K562 (cell line): Measurements from ENCODE around the gene VMP1. TPM values are rescaled to one million over a fixed set of nuclear protein-coding genes. Genes with fewer than 3 reads are reported as not detected.

Experiments used
- ATAC-seq: fragments of 200-7000 bp; cut with Tn5 transposase; 3 replicates; pipeline ENCODE4 v1.9.1; 2020; ENCODE audit warnings: moderate library complexity
- BruUV-seq: library from RNA; stranded (reverse); fragments of 400-500 nt; replicated peaks from 2 replicates; lab custom pipeline; 2021; lab: Mats Ljungman, UMichigan
- CTCF ChIA-PET: fragments of 300-600 bp; formaldehyde crosslinking; extraction: SDS; loops from one replicate; lab custom pipeline; 2021; ENCODE audit warnings: low intra/inter-chr PET ratio; lab: Yijun Ruan, JAX
- POLR2A ChIA-PET: fragments of 300-600, 350-650 bp; sonication (Branson Sonifier 250); formaldehyde crosslinking; extraction: SDS; loops from one replicate; lab custom pipeline; 2021; ENCODE audit warnings: antibody characterized with exemption, inconsistent platforms; lab: Yijun Ruan, JAX
- DNase-seq, 4 experiments: peaks; one replicate each; pipeline versions ENCODE4 v3.0.0 to v3.0.0-alpha.2; 2011 to 2018; ENCODE audit warnings: low spot score in 3 of 4, mixed read lengths in 3 of 4; ENCODE audit errors: extremely low read depth in 1 of 4
- FAIRE-seq: peaks from 2 replicates; lab custom pipeline; 2011; peaks lifted over from hg19 to GRCh38; lab: Jason Lieb, UNC
- H2AFZ ChIP-seq: 2 replicates; pipeline ENCODE4 v1.6.0; 2011; ENCODE audit warnings: low read depth, low read length, control low read depth, inconsistent platforms
- H3K27ac ChIP-seq: fragments of 200-600 bp; 3 replicates; pipeline ENCODE4 v1.8.0; 2011; ENCODE audit warnings: low read depth, mild to moderate bottlenecking, control low read depth, inconsistent platforms, low read length, moderate library complexity, mixed read lengths; ENCODE audit errors: extremely low read depth
- H3K27me3 ChIP-seq, 2 experiments: fragments of 300-600 bp in 1 of 2; 2 replicates in 1 of 2; 3 replicates in 1 of 2; pipeline versions ENCODE4 v1.6.0 to v1.8.0; 2011; ENCODE audit warnings: inconsistent platforms in 2 of 2, low read length in 2 of 2, mild to moderate bottlenecking in 1 of 2, mixed read lengths in 1 of 2, moderate library complexity in 1 of 2; ENCODE audit not compliant: control insufficient read depth in 2 of 2, insufficient read depth in 2 of 2
- H3K36me3 ChIP-seq: fragments of 300-600 bp; 3 replicates; pipeline ENCODE4 v1.8.0; 2011; ENCODE audit warnings: mild to moderate bottlenecking, low read length, inconsistent platforms; ENCODE audit not compliant: control insufficient read depth, insufficient read depth
- H3K4me1 ChIP-seq, 2 experiments: fragments of 200-600 bp in 1 of 2; replicated peaks in 1 of 2; 2 replicates in 1 of 2; 3 replicates in 1 of 2; pipeline versions ENCODE4 v1.5.1 to v1.8.0; 2011; ENCODE audit warnings: inconsistent platforms in 2 of 2, low read length in 2 of 2, mild to moderate bottlenecking in 1 of 2, mixed read lengths in 1 of 2, moderate library complexity in 1 of 2; ENCODE audit not compliant: control insufficient read depth in 2 of 2, insufficient read depth in 2 of 2
- H3K4me2 ChIP-seq: 2 replicates; pipeline ENCODE4 v1.6.1; 2011; ENCODE audit warnings: low read length, control low read depth, inconsistent platforms, mixed read lengths; ENCODE audit not compliant: insufficient read depth
- H3K4me3 ChIP-seq: fragments of 200-600 bp; sonication (generic), shearing (Covaris generic); 2 replicates; pipeline ENCODE4 v1.5.1; 2016; ENCODE audit warnings: control low read depth, inconsistent platforms
- H3K79me2 ChIP-seq: fragments of 200-600 bp; 3 replicates; pipeline ENCODE4 v1.8.0; 2011; ENCODE audit warnings: low read length, inconsistent platforms; ENCODE audit not compliant: control insufficient read depth, insufficient read depth
- H3K9ac ChIP-seq, 2 experiments: 2 replicates each; pipeline versions ENCODE4 v1.6.0 to v1.6.1; 2011; ENCODE audit warnings: low read depth in 2 of 2, low read length in 2 of 2, control low read depth in 1 of 2, inconsistent platforms in 1 of 2, mild to moderate bottlenecking in 1 of 2, mixed read lengths in 1 of 2; ENCODE audit not compliant: insufficient read depth in 1 of 2
- H3K9me1 ChIP-seq: one replicate; pipeline ENCODE4 v1.6.0; 2011; ENCODE audit warnings: inconsistent platforms, mild to moderate bottlenecking, low read length, moderate library complexity; ENCODE audit not compliant: control insufficient read depth, insufficient read depth
- H3K9me3 ChIP-seq: replicated peaks from 2 replicates; pipeline ENCODE4 v1.5.1; 2011; ENCODE audit warnings: low read depth, low read length, inconsistent platforms; ENCODE audit not compliant: control insufficient read depth, insufficient read depth
- H4K20me1 ChIP-seq: replicated peaks from 2 replicates; pipeline ENCODE4 v1.6.1; 2011; ENCODE audit warnings: low read length, inconsistent platforms, mixed read lengths; ENCODE audit not compliant: control insufficient read depth, insufficient read depth
- EZH2 ChIP-seq: IDR thresholded peaks from 2 replicates; pipeline ENCODE4 v1.6.1; 2012; ENCODE audit warnings: low read depth, mild to moderate bottlenecking, inconsistent platforms, low read length, borderline replicate concordance
- HOMEZ ChIP-seq: fragments of 250-450 bp; sonication (Bioruptor Pico); IDR thresholded peaks from 2 replicates; pipeline ENCODE4 v1.4.0; 2020; ENCODE audit warnings: mild to moderate bottlenecking, moderate library complexity
- MCM7 ChIP-seq, 2 experiments: fragments of 450-650 bp; IDR thresholded peaks; 2 replicates each; pipeline ENCODE4 v1.6.1; 2016 to 2018
- NR1H2 ChIP-seq: sonication (generic); formaldehyde crosslinking; IDR thresholded peaks from 2 replicates; pipeline ENCODE4 v1.4.0; 2020; ENCODE audit warnings: mild to moderate bottlenecking, missing genetic modification reagents
- PATZ1 ChIP-seq: fragments of 250-450 bp; sonication (Bioruptor Pico); IDR thresholded peaks from 2 replicates; pipeline ENCODE4 v1.5.0; 2020; ENCODE audit warnings: mild to moderate bottlenecking, borderline replicate concordance
- SMAD3 ChIP-seq: fragments of 450-650 bp; formaldehyde crosslinking; conservative IDR thresholded peaks from 2 replicates; pipeline ENCODE4 v1.4.0; 2020; ENCODE audit warnings: mild to moderate bottlenecking
- STAT5B ChIP-seq: fragments of 250-450 bp; sonication (Bioruptor Pico); IDR thresholded peaks from 2 replicates; pipeline ENCODE4 v1.8.0; 2021; ENCODE audit warnings: mild to moderate bottlenecking, inconsistent platforms
- ZNF586 ChIP-seq: fragments of 450-650 bp; formaldehyde crosslinking; conservative IDR thresholded peaks from 2 replicates; pipeline ENCODE4 v1.4.0; 2020; ENCODE audit warnings: mild to moderate bottlenecking, moderate library complexity
- WGBS: fragments of 100-300 bp; shearing (Covaris generic); methylation state at CpG from one replicate; pipeline ENCODE4 v1.1.6; 2016; ENCODE audit warnings: low coverage, mixed read lengths; ENCODE audit not compliant: insufficient coverage; ENCODE audit errors: missing lambda C conversion rate; 5-methylcytosine and 5-hydroxymethylcytosine counted together
- in situ Hi-C: fragments of 300-500 bp; cut with MboI; formaldehyde crosslinking; loops from 4 replicates; pipeline ENCODE4 v1.15.0; 2018; ENCODE audit warnings: inconsistent platforms, mixed read lengths
- intact Hi-C: fragments of 100-400 bp; cut with micrococcal nuclease; formaldehyde crosslinking; loops from 2 replicates; pipeline ENCODE4 v1.14.2; 2022
- polyA plus RNA-seq, 8 experiments: library from polyadenylated mRNA; depleted of rRNA in 4 of 8; stranded (reverse) in 5 of 8; unstranded in 3 of 8; fragments of >200 nt; fragmentation: Nextera tagmentation in 2 of 8; fragmentation: Illumina TruSeq in 1 of 8; extraction: Ambion mirVana in 2 of 8; extraction: Trizol in 1 of 8; gene quantifications; 2 replicates each; pipeline versions ENCODE4 v1.2.1 to v1.2.3, GENCODE V29; 2011 to 2014; ENCODE audit warnings: inconsistent platforms in 1 of 8, missing spikeins in 1 of 8
- total RNA-seq, 7 experiments: library from RNA; depleted of rRNA in 6 of 7; stranded (reverse); fragments of >200 nt in 6 of 7; fragmentation: Illumina TruSeq in 2 of 7; extraction: Trizol in 2 of 7; gene quantifications; 2 replicates each; pipeline versions ENCODE4 v1.2.1 to v1.2.3, GENCODE V29; 2011 to 2021; ENCODE audit warnings: low replicate concordance in 1 of 7
- TF ChIP-seq, protein P1 (sequence below): sonication (generic); formaldehyde crosslinking; IDR thresholded peaks from 2 replicates; pipeline ENCODE4 v1.8.0; 2022; ENCODE audit warnings: mild to moderate bottlenecking, missing genetic modification reagents

The VMP1 gene
- total and polyA plus RNA-seq, 9 of the 15 experiments (the other 6 are each of a cell fraction or from before 2014, with no cell fraction given), result 123 to 304 (median 151) TPM

DNA sequence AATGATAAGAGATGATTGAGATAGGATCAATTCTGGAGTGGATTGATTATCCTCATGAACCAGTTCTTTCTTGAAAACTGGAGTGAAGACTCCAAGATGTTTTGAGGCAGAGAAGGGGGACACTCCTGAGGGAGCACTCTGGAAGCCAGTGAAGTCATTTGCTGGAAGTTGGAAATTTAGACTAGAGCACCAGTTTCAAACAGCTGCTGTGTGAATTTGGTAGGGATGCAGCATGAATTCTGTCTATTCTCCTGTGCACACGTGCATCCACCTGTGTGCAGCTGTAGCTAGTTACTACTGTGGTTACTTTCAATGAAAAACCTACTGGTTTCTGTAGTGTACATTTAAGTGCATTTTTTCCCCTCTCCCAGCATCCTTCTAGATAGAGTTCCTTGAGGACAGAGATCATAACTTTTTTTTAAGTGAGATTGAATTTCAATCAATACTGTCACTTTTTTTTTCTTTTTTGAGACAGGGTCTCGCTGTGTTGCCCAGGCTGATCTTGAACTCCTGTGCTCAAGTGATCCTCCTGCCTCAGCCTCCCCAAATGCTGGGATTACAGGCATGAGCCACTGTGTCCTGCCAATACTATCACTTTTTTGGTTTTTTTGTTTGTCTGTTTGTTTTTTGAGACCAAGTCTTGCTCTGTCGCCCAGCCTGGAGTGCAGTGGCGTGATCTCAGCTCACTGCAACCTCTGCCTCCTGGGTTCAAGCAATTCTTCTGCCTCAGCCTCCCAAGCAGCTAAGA lies 119.4 kb downstream of the VMP1 start:
- H3K4me2 ChIP-seq, result no peak overlapping the region
- FAIRE-seq, result no peak
- ChIA-PET CTCF (no interaction called here), POLR2A (interaction anchor here (1.2 to 3.5 kb wide), 3 partner anchors 11 to 41 kb away, joined by 5 to 28 read pairs (median 8); no protein-coding TSS in a partner anchor)
- no peaks in the 10 kb centered on the region for H3K9me1 ChIP-seq
- H3K4me1 ChIP-seq, result peaks cover 9 to 55% of the 10 kb centered on the region in 2 experiments; a peak in 4 of 5 replicates
- no peaks in the 10 kb centered on the region for H3K27me3 ChIP-seq
- peak overlapping the region; percentile 91; the same call in 1 of the 3 replicates for H3K27ac ChIP-seq
- peaks cover 13% of the 10 kb centered on the region; the same call in 2 of the 3 replicates for H3K79me2 ChIP-seq
- no peak overlapping the region for H3K9ac ChIP-seq
- H2AFZ ChIP-seq, result no peak overlapping the region
- ATAC-seq, result no peak
- intact Hi-C loops (no loop called here), in situ Hi-C loops (no loop called here)
- no TSS peak for BruUV-seq
- H3K4me3 ChIP-seq, result no peak overlapping the region
- H3K36me3 ChIP-seq, result peaks cover 2% of the 10 kb centered on the region; the same call in 1 of the 3 replicates
- TF ChIP-seq SMAD3 (CRISPR knock-in tag) (no peak), HOMEZ (no peak), STAT5B (CRISPR knock-in tag) (no peak), MCM7 (IDR thresholded peaks at IDR 0.05) (no peak), NR1H2 (no peak), PATZ1 (CRISPR knock-in tag) (no peak), EZH2 (no peak), ZNF586 (CRISPR knock-in tag) (no peak)
- TF ChIP-seq, protein P1, sequence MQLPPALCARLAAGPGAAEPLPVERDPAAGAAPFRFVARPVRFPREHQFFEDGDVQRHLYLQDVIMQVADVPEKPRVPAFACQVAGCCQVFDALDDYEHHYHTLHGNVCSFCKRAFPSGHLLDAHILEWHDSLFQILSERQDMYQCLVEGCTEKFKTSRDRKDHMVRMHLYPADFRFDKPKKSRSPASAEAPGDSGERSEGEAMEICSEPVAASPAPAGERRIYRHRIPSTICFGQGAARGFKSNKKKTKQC (CRISPR knock-in tag), result no peak
- 67% methylated on average over 4 of the region's 4 CpGs for WGBS
- DNase-seq, result no peak
- H3K9me3 ChIP-seq, result no peaks in the 10 kb centered on the region
- H4K20me1 ChIP-seq, result no peaks in the 10 kb centered on the region
